HEK293 (cell line): ENCODE data around the gene NAGPA.

Experiments used
- CTCF ChIA-PET: fragments of 350-600 bp; formaldehyde crosslinking; extraction: SDS; loops from one replicate; lab custom pipeline; 2021; ENCODE audit warnings: antibody characterized with exemption; lab: Yijun Ruan, JAX
- POLR2A ChIA-PET: fragments of 300-600 bp; formaldehyde crosslinking; extraction: SDS; loops from one replicate; lab custom pipeline; 2020; ENCODE audit warnings: antibody characterized with exemption, inconsistent platforms; lab: Yijun Ruan, JAX
- H3K27ac ChIP-seq: fragments of 200-500 bp; sonication (Bioruptor generic); 2 replicates; pipeline ENCODE4 v1.5.1; 2014; ENCODE audit warnings: low read depth, low read length, control low read depth, inconsistent platforms; ENCODE audit errors: extremely low read depth
- H3K36me3 ChIP-seq, 2 experiments: fragments of 200-500 bp in 1 of 2; sonication (Bioruptor generic) in 1 of 2; 1 replicate in 1 of 2; 2 replicates in 1 of 2; pipeline ENCODE4 v1.5.1; 2014 to 2017; ENCODE audit warnings: inconsistent platforms in 2 of 2, low read length in 2 of 2; ENCODE audit not compliant: control insufficient read depth in 2 of 2, insufficient read depth in 1 of 2
- H3K4me1 ChIP-seq: fragments of 200-500 bp; sonication (Bioruptor generic); 2 replicates; pipeline ENCODE4 v1.5.1; 2014; ENCODE audit warnings: mild to moderate bottlenecking, low read length, inconsistent platforms; ENCODE audit not compliant: control insufficient read depth, insufficient read depth
- H3K4me3 ChIP-seq: 2 replicates; pipeline ENCODE4 v1.5.1; 2011; ENCODE audit warnings: low read depth, mild to moderate bottlenecking, control low read depth, low read length, moderate library complexity
- H3K9me3 ChIP-seq: fragments of 200-500 bp; sonication (Bioruptor generic); 2 replicates; pipeline ENCODE4 v1.5.1; 2014; ENCODE audit warnings: low read depth, low read length, inconsistent platforms; ENCODE audit not compliant: control insufficient read depth, insufficient read depth
- EGR2 ChIP-seq: fragments of 450-650 bp; formaldehyde crosslinking; IDR thresholded peaks from 2 replicates; pipeline ENCODE4 v1.5.1; 2016; ENCODE audit warnings: low read depth, missing biosample characterization, missing genetic modification characterization
- PBX3 ChIP-seq: sonication (generic); formaldehyde crosslinking; IDR thresholded peaks from 2 replicates; pipeline ENCODE4 v1.8.1; 2022; ENCODE audit warnings: mild to moderate bottlenecking, moderate library complexity, missing genetic modification reagents
- WT1 ChIP-seq: fragments of 450-650 bp; formaldehyde crosslinking; IDR thresholded peaks from 2 replicates; pipeline ENCODE4 v1.5.1; 2016; ENCODE audit warnings: missing biosample characterization, missing genetic modification characterization
- YY2 ChIP-seq: fragments of 450-650 bp; formaldehyde crosslinking; IDR thresholded peaks from 2 replicates; pipeline ENCODE4 v1.5.1; 2016; ENCODE audit warnings: missing biosample characterization, missing genetic modification characterization
- ZFHX2 ChIP-seq: fragments of 450-650 bp; formaldehyde crosslinking; conservative IDR thresholded peaks from 2 replicates; pipeline ENCODE4 v1.5.1; 2016; ENCODE audit warnings: missing biosample characterization, missing genetic modification characterization
- ZIC2 ChIP-seq: fragments of 450-650 bp; formaldehyde crosslinking; IDR thresholded peaks from 2 replicates; pipeline ENCODE4 v1.5.1; 2016; ENCODE audit warnings: missing biosample characterization, missing genetic modification characterization
- ZNF146 ChIP-seq: fragments of 450-650 bp; formaldehyde crosslinking; IDR thresholded peaks from 2 replicates; pipeline ENCODE4 v1.5.1; 2016; ENCODE audit warnings: missing biosample characterization, missing genetic modification characterization
- ZNF394 ChIP-seq: fragments of 450-650 bp; formaldehyde crosslinking; IDR thresholded peaks from 2 replicates; pipeline ENCODE4 v1.5.1; 2016; ENCODE audit warnings: missing biosample characterization, missing genetic modification characterization, mild to moderate bottlenecking, moderate library complexity, borderline replicate concordance
- ZNF510 ChIP-seq: fragments of 450-650 bp; formaldehyde crosslinking; IDR thresholded peaks from 2 replicates; pipeline ENCODE4 v1.5.1; 2018; ENCODE audit warnings: mild to moderate bottlenecking, missing genetic modification characterization, missing biosample characterization; ENCODE audit not compliant: insufficient replicate concordance
- ZNF555 ChIP-seq: fragments of 450-650 bp; formaldehyde crosslinking; conservative IDR thresholded peaks from 2 replicates; pipeline ENCODE4 v1.5.1; 2017; ENCODE audit warnings: missing biosample characterization, mild to moderate bottlenecking, missing genetic modification characterization, inconsistent platforms
- ZNF776 ChIP-seq: fragments of 450-650 bp; formaldehyde crosslinking; IDR thresholded peaks from 2 replicates; pipeline ENCODE4 v1.5.0; 2017; ENCODE audit warnings: missing biosample characterization, missing genetic modification characterization, borderline replicate concordance
- ZSCAN16 ChIP-seq: fragments of 450-650 bp; formaldehyde crosslinking; IDR thresholded peaks from 2 replicates; pipeline ENCODE4 v1.5.1; 2016; ENCODE audit warnings: missing biosample characterization, missing genetic modification characterization
- TF ChIP-seq, protein P1 (sequence below): fragments of 450-650 bp; formaldehyde crosslinking; IDR thresholded peaks from 2 replicates; pipeline ENCODE4 v1.5.1; 2017; ENCODE audit warnings: missing biosample characterization, missing genetic modification characterization
- TF ChIP-seq, protein P2 (sequence below): fragments of 450-650 bp; formaldehyde crosslinking; IDR thresholded peaks from 2 replicates; pipeline ENCODE4 v1.5.1; 2016; ENCODE audit warnings: missing biosample characterization, missing genetic modification characterization, borderline replicate concordance
- TF ChIP-seq, protein P3 (sequence below): fragments of 450-650 bp; formaldehyde crosslinking; IDR thresholded peaks from 2 replicates; pipeline ENCODE4 v1.5.1; 2016; ENCODE audit warnings: missing biosample characterization, missing genetic modification characterization

NAGPA gene

DNA sequence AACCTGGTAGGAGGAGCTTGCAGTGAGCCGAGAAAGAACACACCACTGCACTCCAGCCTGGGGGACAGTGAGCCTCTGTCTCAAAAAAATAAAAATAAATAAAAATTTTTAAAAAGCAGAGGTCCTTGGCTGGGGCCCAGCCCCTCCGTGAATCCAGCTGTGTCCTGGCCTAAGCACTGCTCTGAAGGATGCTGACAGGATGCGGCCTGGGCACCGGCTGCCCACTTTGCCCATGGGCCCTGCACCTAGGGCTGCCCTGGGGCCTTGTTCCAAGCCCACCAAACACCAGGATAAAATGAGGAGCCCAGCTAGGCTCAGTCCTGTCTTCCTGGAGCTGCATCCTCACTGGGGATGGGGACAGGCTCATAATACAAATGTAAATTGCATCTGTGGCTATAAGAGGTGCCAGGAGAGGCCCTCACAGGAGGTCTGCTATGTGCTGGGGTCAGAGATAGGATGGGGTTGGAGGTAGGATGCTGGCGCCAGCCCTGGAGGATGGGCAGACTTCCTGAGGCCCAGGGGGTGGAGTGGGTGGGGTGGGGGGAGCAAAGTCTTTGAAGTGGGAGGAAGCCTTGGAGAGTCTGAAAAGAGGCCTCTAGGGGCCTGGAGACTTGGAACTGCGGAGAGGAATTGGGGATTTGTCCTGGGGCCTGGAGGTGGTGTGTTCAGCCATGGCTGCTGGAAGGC is 25.8 kb upstream of the NAGPA start:
- Histone ChIP-seq H3K4me1 (no peaks in the 10 kb centered on the region), H3K9me3 (no peaks in the 10 kb centered on the region), H3K27ac (no peak overlapping the region)
- POLR2A ChIA-PET, result interaction anchor here (1.1 kb wide), 1 partner anchor 26 kb away, joined by 4 read pairs; the partner anchor contains the start of gene NAGPA
- 0 out of 2 replicates have a peak, but pooled peaks have one; percentile 42 for TF ChIP-seq ZFHX2 (tag by site-specific recombination)
- TF ChIP-seq ZSCAN16, result no peak
- no peak for TF ChIP-seq WT1 (tag by site-specific recombination)
- TF ChIP-seq ZNF510 (tag by site-specific recombination), result no peak
- no peak for TF ChIP-seq ZNF394 (tag by site-specific recombination)
- TF ChIP-seq, protein P1, sequence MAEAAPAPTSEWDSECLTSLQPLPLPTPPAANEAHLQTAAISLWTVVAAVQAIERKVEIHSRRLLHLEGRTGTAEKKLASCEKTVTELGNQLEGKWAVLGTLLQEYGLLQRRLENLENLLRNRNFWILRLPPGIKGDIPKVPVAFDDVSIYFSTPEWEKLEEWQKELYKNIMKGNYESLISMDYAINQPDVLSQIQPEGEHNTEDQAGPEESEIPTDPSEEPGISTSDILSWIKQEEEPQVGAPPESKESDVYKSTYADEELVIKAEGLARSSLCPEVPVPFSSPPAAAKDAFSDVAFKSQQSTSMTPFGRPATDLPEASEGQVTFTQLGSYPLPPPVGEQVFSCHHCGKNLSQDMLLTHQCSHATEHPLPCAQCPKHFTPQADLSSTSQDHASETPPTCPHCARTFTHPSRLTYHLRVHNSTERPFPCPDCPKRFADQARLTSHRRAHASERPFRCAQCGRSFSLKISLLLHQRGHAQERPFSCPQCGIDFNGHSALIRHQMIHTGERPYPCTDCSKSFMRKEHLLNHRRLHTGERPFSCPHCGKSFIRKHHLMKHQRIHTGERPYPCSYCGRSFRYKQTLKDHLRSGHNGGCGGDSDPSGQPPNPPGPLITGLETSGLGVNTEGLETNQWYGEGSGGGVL (tag by site-specific recombination), result no peak
- no peak for TF ChIP-seq YY2
- TF ChIP-seq ZNF555 (tag by site-specific recombination), result no peak
- TF ChIP-seq EGR2 (tag by site-specific recombination), result peak; percentile 71
- TF ChIP-seq, all 188 proteins: peak for 2
- Histone ChIP-seq H3K4me3 (no peak overlapping the region), H3K36me3 (no peaks in the 10 kb centered on the region)
- CTCF ChIA-PET, result interaction anchor here (1.0 kb wide), 1 partner anchor 27 kb away, joined by 3 read pairs; no protein-coding TSS in a partner anchor

DNA sequence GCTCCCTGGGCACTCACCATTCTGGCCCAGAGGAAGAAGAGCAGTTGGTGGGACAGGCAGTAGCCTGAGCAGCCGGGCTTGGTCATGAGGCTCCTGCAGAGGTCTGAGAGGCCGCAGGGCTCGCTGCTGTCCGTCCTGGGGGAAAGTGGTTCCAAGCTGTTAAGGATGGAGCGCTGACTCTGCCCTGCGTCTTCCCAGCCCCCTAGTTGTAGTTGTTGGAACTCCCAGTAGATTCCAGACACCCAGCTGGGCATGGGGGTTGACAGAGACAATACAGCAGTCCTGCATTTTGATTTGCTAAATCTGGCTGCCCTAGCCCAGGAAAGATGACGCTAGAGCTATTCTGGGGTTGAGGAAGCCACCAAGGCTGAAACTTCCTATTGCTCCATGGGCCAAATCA is 24.7 kb upstream of the NAGPA start:
- no peaks in the 10 kb centered on the region for H3K9me3 ChIP-seq
- H3K4me3 ChIP-seq, result no peak overlapping the region
- TF ChIP-seq ZNF146 (tag by site-specific recombination) (no peak), PBX3 (no peak), ZIC2 (tag by site-specific recombination) (peak; percentile 19; the same call in 1 of the 2 replicates), ZSCAN16 (no peak), ZNF776 (tag by site-specific recombination) (no peak)
- TF ChIP-seq, protein P2, sequence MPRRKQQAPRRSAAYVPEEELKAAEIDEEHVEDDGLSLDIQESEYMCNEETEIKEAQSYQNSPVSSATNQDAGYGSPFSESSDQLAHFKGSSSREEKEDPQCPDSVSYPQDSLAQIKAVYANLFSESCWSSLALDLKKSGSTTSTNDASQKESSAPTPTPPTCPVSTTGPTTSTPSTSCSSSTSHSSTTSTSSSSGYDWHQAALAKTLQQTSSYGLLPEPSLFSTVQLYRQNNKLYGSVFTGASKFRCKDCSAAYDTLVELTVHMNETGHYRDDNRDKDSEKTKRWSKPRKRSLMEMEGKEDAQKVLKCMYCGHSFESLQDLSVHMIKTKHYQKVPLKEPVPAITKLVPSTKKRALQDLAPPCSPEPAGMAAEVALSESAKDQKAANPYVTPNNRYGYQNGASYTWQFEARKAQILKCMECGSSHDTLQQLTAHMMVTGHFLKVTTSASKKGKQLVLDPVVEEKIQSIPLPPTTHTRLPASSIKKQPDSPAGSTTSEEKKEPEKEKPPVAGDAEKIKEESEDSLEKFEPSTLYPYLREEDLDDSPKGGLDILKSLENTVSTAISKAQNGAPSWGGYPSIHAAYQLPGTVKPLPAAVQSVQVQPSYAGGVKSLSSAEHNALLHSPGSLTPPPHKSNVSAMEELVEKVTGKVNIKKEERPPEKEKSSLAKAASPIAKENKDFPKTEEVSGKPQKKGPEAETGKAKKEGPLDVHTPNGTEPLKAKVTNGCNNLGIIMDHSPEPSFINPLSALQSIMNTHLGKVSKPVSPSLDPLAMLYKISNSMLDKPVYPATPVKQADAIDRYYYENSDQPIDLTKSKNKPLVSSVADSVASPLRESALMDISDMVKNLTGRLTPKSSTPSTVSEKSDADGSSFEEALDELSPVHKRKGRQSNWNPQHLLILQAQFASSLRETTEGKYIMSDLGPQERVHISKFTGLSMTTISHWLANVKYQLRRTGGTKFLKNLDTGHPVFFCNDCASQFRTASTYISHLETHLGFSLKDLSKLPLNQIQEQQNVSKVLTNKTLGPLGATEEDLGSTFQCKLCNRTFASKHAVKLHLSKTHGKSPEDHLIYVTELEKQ (tag by site-specific recombination), result no peak
- TF ChIP-seq, protein P3, sequence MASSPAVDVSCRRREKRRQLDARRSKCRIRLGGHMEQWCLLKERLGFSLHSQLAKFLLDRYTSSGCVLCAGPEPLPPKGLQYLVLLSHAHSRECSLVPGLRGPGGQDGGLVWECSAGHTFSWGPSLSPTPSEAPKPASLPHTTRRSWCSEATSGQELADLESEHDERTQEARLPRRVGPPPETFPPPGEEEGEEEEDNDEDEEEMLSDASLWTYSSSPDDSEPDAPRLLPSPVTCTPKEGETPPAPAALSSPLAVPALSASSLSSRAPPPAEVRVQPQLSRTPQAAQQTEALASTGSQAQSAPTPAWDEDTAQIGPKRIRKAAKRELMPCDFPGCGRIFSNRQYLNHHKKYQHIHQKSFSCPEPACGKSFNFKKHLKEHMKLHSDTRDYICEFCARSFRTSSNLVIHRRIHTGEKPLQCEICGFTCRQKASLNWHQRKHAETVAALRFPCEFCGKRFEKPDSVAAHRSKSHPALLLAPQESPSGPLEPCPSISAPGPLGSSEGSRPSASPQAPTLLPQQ (tag by site-specific recombination), result no peak
- TF ChIP-seq, all 188 proteins: peak for 1
- no peaks in the 10 kb centered on the region for H3K4me1 ChIP-seq
- H3K27ac ChIP-seq, result no peak overlapping the region
- H3K36me3 ChIP-seq, result no peaks in the 10 kb centered on the region
- CTCF ChIA-PET, result interaction anchor here (1.1 to 3.2 kb wide), 3 partner anchors 14 to 34 kb away, joined by 3 to 12 read pairs (median 7); no protein-coding TSS in a partner anchor
- POLR2A ChIA-PET, result no interaction called here
